ENCODE results near the gene PCDH1.

DNA sequence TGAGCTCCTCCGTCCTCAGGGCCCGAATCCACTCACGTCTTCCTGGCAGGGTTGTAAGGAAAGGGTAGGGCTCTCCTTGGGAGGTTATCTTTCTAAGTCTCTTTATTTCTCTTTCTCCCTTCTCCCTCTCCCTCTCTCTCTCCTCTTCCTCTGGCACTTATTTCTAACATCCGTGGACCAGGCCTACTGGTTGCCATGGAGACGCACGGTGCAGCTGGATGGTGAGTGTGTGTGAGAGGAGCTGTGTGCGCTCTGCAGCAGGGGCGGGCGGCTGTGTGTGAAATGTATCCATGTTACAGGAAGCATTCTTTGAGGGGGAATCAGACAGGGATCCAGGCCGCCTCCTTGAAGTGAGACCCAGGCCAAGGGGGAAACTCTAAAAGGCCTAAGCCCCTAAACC is 32.2 kb downstream of the PCDH1 start:
- TF ChIP-seq, protein P1, sequence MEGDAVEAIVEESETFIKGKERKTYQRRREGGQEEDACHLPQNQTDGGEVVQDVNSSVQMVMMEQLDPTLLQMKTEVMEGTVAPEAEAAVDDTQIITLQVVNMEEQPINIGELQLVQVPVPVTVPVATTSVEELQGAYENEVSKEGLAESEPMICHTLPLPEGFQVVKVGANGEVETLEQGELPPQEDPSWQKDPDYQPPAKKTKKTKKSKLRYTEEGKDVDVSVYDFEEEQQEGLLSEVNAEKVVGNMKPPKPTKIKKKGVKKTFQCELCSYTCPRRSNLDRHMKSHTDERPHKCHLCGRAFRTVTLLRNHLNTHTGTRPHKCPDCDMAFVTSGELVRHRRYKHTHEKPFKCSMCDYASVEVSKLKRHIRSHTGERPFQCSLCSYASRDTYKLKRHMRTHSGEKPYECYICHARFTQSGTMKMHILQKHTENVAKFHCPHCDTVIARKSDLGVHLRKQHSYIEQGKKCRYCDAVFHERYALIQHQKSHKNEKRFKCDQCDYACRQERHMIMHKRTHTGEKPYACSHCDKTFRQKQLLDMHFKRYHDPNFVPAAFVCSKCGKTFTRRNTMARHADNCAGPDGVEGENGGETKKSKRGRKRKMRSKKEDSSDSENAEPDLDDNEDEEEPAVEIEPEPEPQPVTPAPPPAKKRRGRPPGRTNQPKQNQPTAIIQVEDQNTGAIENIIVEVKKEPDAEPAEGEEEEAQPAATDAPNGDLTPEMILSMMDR (IDR thresholded peaks at IDR 0.05 in 8 of 11, conservative IDR thresholded peaks at IDR 0.05 in 3 of 11): no peak
- TF ChIP-seq POLR2A (IDR thresholded peaks at IDR 0.05) (no peak), POLR2AphosphoS5 (IDR thresholded peaks at IDR 0.05) (no peak)
